ENCODE measurements around the gene ACAP3. TPM values are rescaled to one million over a fixed set of nuclear protein-coding genes. Genes with fewer than 3 reads are reported as not detected.

Gene ACAP3
- total and polyA plus RNA-seq, 10 of the 15 experiments (the other 5 are each of a cell fraction or from before 2014, with no cell fraction given) = 0.05 to 34.2 (median 7.1) TPM

GRCh38 chr1:1275836-1276235 lies 31.9 kb downstream of the ACAP3 start (continued):
- TF ChIP-seq BCL3 (IDR thresholded peaks at IDR 0.05; ENCODE audit: borderline replicate concordance, insufficient read depth, low read depth, low read length, poor library complexity, severe bottlenecking) = no peak

- Histone ChIP-seq H3K79me2 (ENCODE audit: control insufficient read depth, insufficient read depth, low read length) (peaks cover 36% of the 10 kb centered on the region), H3K4me2 (ENCODE audit: control insufficient read depth, insufficient read depth) (no peak overlapping the region), H2AFZ (ENCODE audit: control insufficient read depth, low read depth, low read length) (no peak overlapping the region), H3K27me3 (replicated peaks in 1 of 2; ENCODE audit: control insufficient read depth in 2 of 2, insufficient read depth in 2 of 2, low read length in 1 of 2) (no peaks in the 10 kb centered on the region), H3K36me3 (ENCODE audit: control insufficient read depth in 2 of 2, insufficient read depth in 2 of 2, low read length in 1 of 2) (peaks cover 0 to 4% of the 10 kb centered on the region in 2 experiments; a peak in 1 of 4 replicates), H3K4me3 (no peak overlapping the region), H3K27ac (ENCODE audit: control insufficient read depth, insufficient read depth) (no peak overlapping the region), H3K9me3 (replicated peaks; ENCODE audit: control insufficient read depth, insufficient read depth, low read length) (no peaks in the 10 kb centered on the region), H3K4me1 (ENCODE audit: control insufficient read depth, insufficient read depth, low read length) (peaks cover 18% of the 10 kb centered on the region), H4K20me1 (ENCODE audit: control insufficient read depth, insufficient read depth) (peaks cover 4% of the 10 kb centered on the region; the same call in 1 of the 2 replicates), H3K9ac (ENCODE audit: control insufficient read depth, insufficient read depth, low read length) (no peak overlapping the region)
- no peak for FAIRE-seq
- no peak for DNase-seq (ENCODE audit: low read depth, low spot score)
- ChIA-PET CTCF (interaction anchor here (0.6 to 1.0 kb wide), 2 partner anchors 14 to 154 kb away, joined by 3 to 4 read pairs; no protein-coding TSS in a partner anchor), POLR2A (no interaction called here), RAD21 (ENCODE audit: unreplicated experiment) (no interaction called here), SMC1A (ENCODE audit: uncharacterized antibody, unreplicated experiment) (no interaction called here)
- no TSS peak for BruUV-seq (replicated peaks)
- TF ChIP-seq NFYA (IDR thresholded peaks at IDR 0.05; ENCODE audit: borderline replicate concordance, low read depth, low read length) (no peak), CHD1 (IDR thresholded peaks at IDR 0.05; ENCODE audit: low read depth, low read length) (no peak), POLR2AphosphoS2 (IDR thresholded peaks at IDR 0.05; ENCODE audit: low read depth, low read length) (no peak), TCF7 (IDR thresholded peaks at IDR 0.05; ENCODE audit: borderline replicate concordance) (no peak), KLF5 (IDR thresholded peaks at IDR 0.05; ENCODE audit: partially characterized antibody) (no peak), NFXL1 (IDR thresholded peaks at IDR 0.05; ENCODE audit: borderline replicate concordance) (no peak)
- WGBS (ENCODE audit: insufficient coverage, insufficient replicate concordance, low lambda C conversion rate, missing lambda C conversion rate) = 94% methylated on average over 15 of the region's 15 CpGs
- no peak for ATAC-seq
- in situ Hi-C loops (cut with MboI) = no loop called here
- intact Hi-C loops (cut with micrococcal nuclease; ENCODE audit: unreplicated experiment) = no loop called here
Observed at GRCh38 chr1:1274931-1275431, 32.7 kb downstream of the ACAP3 start.
